ENCODE data around the gene DRAP1.

DRAP1 gene

DNA sequence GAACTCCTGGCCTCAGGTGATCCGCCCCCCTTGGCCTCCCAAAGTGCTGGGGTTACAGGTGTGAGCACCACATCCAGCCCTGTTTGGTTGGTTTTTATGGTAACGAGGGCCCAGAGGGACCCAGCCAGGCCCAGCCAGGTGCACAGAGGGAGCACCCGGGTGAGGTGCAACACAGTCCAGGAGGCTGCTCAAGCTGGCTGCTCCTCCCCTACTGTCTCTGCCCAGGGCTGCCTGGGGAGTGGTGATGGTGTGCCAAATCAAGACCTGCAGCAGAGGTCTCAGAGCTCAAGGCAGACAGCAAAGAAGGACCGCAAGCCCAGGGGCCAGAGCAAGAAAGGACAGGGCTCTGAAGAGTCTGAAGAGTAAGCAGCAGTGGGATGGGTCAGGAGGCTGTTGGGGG lies 27.4 kb downstream of the DRAP1 start:
- TF ChIP-seq GATA2 (IDR thresholded peaks at IDR 0.05; ENCODE audit: low read depth, low read length) = no peak
- no peak for TF ChIP-seq GATA3 (IDR thresholded peaks at IDR 0.05; ENCODE audit: low read depth, low read length)

DNA sequence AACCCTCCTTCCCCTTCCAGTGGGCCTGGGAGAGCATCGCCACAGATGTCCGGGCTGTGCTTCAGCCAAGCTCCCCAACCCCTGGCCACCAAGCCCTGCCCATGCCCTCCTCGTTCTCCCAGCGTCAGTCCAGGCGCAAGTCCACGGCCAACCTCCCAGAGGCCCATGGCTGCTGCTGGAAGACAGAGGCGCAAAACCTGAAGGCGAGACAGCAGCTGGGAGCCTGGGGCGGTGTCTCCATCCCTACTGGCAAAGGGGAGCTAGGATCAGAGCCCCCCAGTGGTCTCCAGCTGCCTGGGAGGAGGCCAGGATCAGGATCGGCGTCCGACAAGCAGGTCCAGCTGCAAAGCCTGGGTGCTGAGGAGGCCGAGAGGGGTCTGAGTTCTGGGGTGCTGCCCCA lies 27.9 kb downstream of the DRAP1 start:
- TF ChIP-seq GATA2 (IDR thresholded peaks at IDR 0.05; ENCODE audit: low read depth, low read length) (no peak), GATA3 (IDR thresholded peaks at IDR 0.05; ENCODE audit: low read depth, low read length) (no peak)

DNA sequence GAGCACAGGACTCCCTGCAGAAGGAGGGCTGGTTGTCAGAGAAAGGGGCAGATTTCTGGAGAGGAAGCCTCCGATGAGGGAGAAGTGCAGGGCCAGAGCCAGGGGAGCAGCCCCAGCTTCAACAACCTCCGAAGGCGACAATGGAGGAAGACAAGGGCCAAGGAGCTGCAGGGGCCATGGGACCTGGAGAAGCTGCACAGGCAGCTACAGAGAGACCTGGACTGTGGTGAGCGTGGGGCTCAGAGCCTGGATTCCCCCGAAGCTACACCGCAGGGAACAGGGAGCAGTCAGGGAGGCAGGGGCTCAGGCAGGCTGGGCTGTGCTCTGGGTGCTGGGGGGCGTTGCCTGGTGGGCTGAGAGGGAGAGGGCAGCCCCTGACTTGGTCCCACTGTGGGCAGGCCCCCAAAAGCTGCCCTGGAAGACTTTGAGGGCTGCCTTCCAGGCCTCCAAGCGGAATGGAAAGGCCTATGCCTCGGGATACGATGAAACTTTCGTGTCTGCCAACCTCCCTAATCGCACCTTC lies 28.4 kb downstream of the DRAP1 start:
- TF ChIP-seq GATA3 (IDR thresholded peaks at IDR 0.05; ENCODE audit: low read depth, low read length) (no peak), GATA2 (IDR thresholded peaks at IDR 0.05; ENCODE audit: low read depth, low read length) (no peak)

DNA sequence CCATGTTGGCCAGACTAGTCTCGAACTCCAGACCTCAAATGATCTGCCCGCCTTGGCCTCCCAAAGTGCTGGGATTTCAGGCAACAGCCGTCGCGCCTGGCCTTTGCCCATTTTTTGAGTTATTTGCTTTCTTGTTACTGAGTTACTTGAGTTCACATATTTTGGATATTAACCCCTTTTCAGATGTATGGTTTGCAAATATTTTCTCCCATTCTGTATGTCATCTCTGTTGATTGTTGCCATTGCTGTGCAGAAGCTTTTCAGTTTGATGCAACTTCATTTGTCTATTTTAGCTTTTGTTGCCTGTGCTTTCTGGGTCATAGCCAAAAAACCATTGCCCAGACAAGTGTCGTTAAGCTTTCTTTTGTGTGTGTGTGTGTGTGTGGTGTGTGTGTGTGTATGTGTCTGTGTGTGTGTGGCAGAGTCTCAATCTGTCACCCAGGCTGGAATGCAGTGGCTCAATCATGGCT lies 32.9 kb downstream of the DRAP1 start:
- no peak for TF ChIP-seq GATA2 (IDR thresholded peaks at IDR 0.05; ENCODE audit: low read depth, low read length)

DNA sequence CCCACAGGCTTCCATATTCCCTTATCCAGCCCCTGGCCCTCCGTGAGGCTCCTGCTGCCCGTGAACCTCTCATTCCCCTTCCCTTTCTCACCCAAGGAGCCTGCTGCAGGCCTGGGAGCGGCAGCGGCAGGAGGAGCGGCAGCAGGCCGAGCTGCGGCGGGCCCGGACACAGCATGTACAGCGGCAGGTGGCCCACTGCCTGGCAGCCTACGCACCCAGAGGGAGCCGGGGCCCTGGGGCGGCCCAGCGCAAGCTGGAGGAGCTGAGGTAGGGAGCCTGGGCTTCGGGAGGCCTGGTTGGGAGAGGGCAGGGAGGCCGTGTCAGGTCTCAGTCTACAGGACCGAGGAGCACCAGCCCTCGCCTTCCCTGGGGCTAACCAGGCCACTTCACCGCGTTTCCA lies 34.2 kb downstream of the DRAP1 start:
- no peak for TF ChIP-seq GATA3 (IDR thresholded peaks at IDR 0.05; ENCODE audit: low read depth, low read length)

DNA sequence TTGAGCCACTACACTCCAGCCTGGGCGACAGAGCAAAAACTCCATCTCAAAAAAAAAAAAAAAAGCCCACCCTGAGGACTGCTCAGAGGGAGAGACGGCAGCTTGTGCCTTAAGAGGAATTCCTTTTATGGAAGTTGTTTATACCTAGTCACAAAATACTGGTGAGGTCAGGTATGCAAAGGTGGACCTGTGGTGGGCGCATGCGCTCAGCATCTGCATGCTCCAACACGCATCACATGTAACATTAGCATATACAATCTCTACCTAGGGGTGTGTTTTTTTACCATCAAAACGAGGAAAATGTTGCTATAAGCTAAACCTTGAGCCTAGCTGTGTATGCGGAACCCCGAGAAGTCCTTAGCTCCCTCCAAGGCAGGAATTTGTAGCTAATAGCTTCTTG lies 35.5 kb downstream of the DRAP1 start:
- TF ChIP-seq GATA2 (IDR thresholded peaks at IDR 0.05; ENCODE audit: low read depth, low read length) = no peak
- no peak for TF ChIP-seq GATA3 (IDR thresholded peaks at IDR 0.05; ENCODE audit: low read depth, low read length)

DNA sequence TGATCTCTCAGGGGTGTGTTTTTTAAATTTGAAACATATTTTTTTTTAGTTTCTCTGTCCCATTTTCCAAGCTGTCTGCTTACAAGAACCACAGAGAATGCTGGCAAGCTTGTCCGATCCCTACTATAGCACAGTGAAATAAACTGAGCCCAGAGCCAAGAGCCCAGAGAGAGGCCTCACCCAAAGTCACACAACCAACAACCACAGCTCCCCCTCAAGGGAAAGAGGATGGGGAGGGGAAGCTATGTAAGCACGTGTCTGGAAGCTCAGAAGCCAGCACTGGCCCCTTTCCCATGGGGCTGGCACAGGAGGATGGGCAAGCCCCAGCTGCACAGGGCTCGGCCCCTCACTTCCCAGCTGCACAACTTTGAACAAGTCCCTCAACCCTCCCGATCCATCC lies 39.1 kb downstream of the DRAP1 start:
- TF ChIP-seq GATA2 (IDR thresholded peaks at IDR 0.05; ENCODE audit: low read depth, low read length) = no peak
- TF ChIP-seq GATA3 (IDR thresholded peaks at IDR 0.05; ENCODE audit: low read depth, low read length) = no peak

DNA sequence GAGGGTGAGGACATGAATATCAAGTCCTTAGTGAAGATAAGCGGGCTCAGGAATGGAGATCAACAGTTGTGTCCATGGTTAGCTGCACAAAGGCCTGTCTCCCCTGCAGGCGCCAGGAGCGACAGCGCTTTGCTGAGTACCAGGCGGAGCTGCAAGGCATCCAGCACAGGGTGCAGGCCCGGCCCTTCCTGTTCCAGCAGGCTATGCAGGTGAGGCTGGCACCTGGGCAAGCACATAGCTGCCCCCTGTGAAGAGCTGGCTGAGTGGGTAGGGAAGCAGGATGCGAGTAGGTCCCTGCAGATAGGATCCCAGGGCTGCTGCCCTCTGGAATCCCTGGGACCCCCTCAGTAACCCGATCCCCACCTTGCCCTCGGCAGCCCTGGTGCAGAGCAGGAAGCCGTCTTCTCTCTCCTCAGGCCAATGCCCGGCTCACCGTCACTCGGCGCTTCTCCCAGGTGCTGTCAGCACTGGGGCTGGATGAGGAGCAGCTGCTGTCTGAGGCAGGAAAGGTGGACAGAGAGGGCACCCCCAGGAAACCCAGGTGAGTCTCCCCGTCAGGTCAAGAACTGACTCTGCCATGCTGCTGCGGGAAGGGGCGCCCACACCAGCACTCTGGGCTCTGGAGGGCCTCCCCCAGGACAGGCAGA lies 39.7 kb downstream of the DRAP1 start:
- TF ChIP-seq GATA2 (IDR thresholded peaks at IDR 0.05; ENCODE audit: low read depth, low read length) (no peak), GATA3 (IDR thresholded peaks at IDR 0.05; ENCODE audit: low read depth, low read length) (no peak)

DNA sequence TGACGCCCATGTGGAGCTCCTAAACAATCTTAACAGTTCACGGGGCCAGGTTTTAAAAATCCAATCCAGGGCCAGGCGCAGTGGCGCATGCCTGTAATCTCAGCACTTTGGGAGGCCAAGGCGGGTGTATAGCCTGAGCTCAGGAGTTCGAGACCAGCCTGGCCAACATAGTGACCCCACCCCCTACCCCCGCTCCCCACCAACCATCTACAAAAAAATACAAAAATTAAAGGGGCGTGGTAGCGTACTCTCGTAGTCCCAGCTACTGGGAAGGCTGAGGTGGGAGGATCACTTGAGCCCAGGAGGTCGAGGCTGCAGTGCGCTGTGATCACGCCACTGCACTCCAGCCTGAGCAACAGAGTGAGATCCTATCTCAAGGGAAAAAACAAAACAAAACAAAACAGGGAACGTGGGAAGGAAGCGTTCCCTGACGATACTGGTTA lies 41.6 kb downstream of the DRAP1 start:
- TF ChIP-seq GATA2 (IDR thresholded peaks at IDR 0.05; ENCODE audit: low read depth, low read length) (no peak), GATA3 (IDR thresholded peaks at IDR 0.05; ENCODE audit: low read depth, low read length) (no peak)

DNA sequence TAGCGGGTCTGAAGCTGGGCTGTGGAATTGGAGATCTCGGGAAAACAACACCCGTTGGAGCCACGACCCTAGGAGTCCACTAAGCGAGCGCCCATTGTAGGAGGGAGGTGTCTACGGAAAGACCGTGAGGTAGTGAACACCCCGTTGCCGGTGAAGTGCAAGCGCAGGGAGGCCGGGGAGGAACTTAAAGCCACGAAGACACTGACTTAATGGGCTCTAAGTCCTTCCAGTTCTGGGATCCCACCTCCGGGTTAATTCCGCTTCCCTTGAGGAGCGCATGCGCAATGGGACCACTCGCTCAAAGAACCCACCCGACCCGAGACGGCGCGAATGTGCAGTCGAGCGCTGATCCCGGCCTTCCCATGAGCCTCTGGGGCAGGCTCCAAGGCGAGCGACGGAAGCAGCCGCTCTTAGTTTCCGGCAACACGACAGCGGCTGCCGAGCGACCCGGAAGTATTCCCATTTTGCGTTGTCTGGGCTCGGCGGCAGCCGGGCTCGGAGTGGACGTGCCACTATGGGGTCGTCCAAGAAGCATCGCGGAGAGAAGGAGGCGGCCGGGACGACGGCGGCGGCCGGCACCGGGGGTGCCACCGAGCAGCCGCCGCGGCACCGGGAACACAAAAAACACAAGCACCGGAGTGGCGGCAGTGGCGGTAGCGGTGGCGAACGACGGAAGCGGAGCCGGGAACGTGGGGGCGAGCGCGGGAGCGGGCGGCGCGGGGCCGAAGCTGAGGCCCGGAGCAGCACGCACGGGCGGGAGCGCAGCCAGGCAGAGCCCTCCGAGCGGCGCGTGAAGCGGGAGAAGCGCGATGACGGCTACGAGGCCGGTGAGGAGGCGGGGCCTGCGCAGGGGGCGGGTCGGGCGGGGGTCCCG lies 42.3 kb downstream of the DRAP1 start, which contains the start of gene SART1:
Gene SART1 (plus strand): TSS at position 468 of the 874 bp plus-strand sequence. CDS start 47 bp downstream, at position 515.
- no peak for TF ChIP-seq GATA3 (IDR thresholded peaks at IDR 0.05; ENCODE audit: low read depth, low read length)
- TF ChIP-seq GATA2 (IDR thresholded peaks at IDR 0.05; ENCODE audit: low read depth, low read length) = no peak

DNA sequence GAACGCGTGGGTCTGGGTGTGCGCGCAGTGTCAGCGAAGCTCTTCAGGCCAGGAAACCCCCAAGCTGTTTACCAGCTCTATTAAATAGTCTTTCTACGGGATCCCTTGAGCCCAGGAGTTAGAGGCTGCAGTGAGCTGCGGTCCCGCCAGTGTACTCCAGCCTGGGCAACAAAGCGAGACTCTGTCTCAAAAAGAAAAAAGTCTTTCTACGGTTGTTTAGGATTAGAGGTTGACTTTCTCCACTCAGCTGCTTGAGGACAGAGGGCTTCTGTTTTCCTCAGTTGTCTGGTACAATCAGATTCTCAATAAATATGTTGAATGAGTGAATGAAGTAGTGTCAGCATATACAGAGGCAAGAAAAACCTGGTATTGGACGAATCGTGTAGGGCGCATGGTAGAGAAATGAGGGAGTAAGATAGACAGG lies 42.9 kb downstream of the DRAP1 start:
- no peak for TF ChIP-seq GATA2 (IDR thresholded peaks at IDR 0.05; ENCODE audit: low read depth, low read length)

DNA sequence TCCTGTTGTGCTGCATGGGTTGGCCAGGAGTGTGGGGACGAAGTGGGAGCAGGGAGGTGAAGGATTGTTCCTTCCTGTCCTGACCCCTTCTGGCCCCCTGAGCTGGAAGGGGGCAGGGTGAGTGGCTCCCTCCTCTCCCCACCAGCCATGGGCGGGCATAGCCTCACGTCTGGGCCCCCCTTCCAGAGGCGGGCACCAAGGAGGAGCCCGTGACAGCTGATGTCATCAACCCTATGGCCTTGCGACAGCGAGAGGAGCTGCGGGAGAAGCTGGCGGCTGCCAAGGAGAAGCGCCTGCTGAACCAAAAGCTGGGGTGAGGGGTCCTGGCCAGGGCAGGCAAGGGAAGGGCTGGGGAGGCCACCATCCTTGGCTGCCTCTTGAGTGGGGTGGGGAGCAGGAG lies 45.7 kb downstream of the DRAP1 start:
- TF ChIP-seq GATA2 (IDR thresholded peaks at IDR 0.05; ENCODE audit: low read depth, low read length) (no peak), GATA3 (IDR thresholded peaks at IDR 0.05; ENCODE audit: low read depth, low read length) (no peak)

DNA sequence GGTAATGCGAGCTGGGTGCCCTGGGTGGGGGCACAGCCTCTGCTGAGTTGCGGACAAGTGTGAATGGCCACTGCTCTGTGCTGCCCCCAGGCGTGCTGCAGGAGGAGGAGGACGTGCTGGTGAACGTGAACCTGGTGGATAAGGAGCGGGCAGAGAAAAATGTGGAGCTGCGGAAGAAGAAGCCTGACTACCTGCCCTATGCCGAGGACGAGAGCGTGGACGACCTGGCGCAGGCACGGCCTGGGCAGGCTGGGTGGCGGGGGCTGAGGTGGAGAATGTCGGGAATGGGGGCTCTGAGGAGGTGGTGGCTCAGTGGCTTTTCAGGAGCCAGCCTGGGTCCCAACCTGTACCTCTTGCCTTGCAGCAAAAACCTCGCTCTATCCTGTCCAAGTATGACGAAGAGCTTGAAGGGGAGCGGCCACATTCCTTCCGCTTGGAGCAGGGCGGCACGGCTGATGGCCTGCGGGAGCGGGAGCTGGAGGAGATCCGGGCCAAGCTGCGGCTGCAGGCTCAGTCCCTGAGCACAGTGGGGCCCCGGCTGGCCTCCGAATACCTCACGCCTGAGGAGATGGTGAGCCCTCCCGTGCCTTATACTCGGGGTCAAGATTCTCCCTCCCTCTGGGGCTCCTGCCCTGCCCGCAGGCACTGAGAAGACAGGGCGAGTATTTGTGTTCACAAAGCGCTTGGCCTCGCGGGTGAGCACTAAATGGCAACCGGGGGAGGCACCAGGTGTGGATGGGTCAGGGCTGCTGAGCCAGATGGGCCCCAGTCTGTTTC lies 46.9 kb downstream of the DRAP1 start:
- TF ChIP-seq GATA2 (IDR thresholded peaks at IDR 0.05; ENCODE audit: low read depth, low read length) (no peak), GATA3 (IDR thresholded peaks at IDR 0.05; ENCODE audit: low read depth, low read length) (no peak)

DNA sequence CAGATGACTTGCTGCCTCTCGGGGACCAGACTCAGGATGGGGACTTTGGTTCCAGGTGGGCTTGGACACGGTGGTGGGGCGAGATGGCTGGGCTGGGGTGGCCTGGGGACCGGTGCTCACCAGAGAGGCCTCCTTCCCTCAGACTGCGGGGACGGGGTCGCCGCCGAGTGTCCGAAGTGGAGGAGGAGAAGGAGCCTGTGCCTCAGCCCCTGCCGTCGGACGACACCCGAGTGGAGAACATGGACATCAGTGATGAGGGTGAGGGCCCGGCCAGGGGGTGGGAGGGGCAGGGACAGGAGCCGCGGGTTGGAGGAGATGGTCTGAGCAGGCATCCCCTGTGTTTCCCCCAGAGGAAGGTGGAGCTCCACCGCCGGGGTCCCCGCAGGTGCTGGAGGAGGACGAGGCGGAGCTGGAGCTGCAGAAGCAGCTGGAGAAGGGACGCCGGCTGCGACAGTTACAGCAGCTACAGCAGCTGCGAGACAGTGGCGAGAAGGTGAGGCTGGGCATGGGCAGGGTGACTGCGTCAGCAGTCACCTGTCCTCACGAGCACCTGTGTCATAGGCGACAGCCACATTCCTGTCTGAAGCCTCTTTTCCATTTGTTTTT lies 48.2 kb downstream of the DRAP1 start:
- no peak for TF ChIP-seq GATA3 (IDR thresholded peaks at IDR 0.05; ENCODE audit: low read depth, low read length)
- no peak for TF ChIP-seq GATA2 (IDR thresholded peaks at IDR 0.05; ENCODE audit: low read depth, low read length)
